Superior temporal gyrus (tissue), 1 donor: ENCODE data around the gene GOLM1.

ENCODE experiments used
- DNase-seq: peaks from one replicate; pipeline ENCODE4 v3.0.0-alpha.2; 2016; ENCODE audit errors: extremely low spot score

GOLM1 gene

DNA sequence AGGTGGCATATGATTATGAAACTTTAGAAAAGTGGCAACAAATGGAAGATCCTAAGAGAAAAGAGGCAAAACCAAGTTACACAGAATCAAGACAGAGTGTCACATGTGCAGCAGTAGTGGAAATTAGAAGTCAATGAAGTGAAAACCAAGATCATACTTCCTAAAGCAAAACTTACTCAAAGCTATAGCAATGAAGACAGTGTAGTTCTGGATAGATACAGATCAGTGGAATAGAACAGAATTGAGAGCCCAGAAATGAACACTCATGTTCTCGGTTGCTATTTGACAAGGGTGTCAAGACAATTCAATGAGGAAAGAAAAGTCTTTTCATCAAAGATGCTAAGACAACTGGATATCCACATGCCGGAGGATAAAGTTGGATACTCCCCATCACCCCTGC is 114.9 kb downstream of the GOLM1 start:
- no peak for DNase-seq

GRCh38 chr9:85981369-85981768 is 118.0 kb downstream of the GOLM1 start:
- DNase-seq = no peak

GRCh38 chr9:85978496-85978895 is 120.9 kb downstream of the GOLM1 start:
- no peak for DNase-seq
